ENCODE results near the gene C22orf23. TPM values are rescaled to one million over a fixed set of nuclear protein-coding genes. Genes with fewer than 3 reads are reported as not detected.

The C22orf23 gene
- total and polyA plus RNA-seq, 2 of the 13 experiments (the other 11 are each of a cell fraction or from before 2014, with no cell fraction given), result 0.21 to 0.24 TPM

- TF ChIP-seq, protein P1, sequence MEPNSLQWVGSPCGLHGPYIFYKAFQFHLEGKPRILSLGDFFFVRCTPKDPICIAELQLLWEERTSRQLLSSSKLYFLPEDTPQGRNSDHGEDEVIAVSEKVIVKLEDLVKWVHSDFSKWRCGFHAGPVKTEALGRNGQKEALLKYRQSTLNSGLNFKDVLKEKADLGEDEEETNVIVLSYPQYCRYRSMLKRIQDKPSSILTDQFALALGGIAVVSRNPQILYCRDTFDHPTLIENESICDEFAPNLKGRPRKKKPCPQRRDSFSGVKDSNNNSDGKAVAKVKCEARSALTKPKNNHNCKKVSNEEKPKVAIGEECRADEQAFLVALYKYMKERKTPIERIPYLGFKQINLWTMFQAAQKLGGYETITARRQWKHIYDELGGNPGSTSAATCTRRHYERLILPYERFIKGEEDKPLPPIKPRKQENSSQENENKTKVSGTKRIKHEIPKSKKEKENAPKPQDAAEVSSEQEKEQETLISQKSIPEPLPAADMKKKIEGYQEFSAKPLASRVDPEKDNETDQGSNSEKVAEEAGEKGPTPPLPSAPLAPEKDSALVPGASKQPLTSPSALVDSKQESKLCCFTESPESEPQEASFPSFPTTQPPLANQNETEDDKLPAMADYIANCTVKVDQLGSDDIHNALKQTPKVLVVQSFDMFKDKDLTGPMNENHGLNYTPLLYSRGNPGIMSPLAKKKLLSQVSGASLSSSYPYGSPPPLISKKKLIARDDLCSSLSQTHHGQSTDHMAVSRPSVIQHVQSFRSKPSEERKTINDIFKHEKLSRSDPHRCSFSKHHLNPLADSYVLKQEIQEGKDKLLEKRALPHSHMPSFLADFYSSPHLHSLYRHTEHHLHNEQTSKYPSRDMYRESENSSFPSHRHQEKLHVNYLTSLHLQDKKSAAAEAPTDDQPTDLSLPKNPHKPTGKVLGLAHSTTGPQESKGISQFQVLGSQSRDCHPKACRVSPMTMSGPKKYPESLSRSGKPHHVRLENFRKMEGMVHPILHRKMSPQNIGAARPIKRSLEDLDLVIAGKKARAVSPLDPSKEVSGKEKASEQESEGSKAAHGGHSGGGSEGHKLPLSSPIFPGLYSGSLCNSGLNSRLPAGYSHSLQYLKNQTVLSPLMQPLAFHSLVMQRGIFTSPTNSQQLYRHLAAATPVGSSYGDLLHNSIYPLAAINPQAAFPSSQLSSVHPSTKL (CRISPR knock-in tag; IDR thresholded peaks at IDR 0.05), result peak; percentile 49; the same call in 1 of the 2 replicates
- no peak for TF ChIP-seq BHLHE40 (IDR thresholded peaks at IDR 0.05; ENCODE audit: low read length)
- TF ChIP-seq ZNF557 (CRISPR knock-in tag; IDR thresholded peaks at IDR 0.05), result no peak
- peak; percentile 84 for TF ChIP-seq ZNF652 (CRISPR knock-in tag; IDR thresholded peaks at IDR 0.05; ENCODE audit: borderline replicate concordance, low read depth)
- TF ChIP-seq NAIF1 (CRISPR knock-in tag; IDR thresholded peaks at IDR 0.05; ENCODE audit: borderline replicate concordance), result no peak
- peak; percentile 75 for TF ChIP-seq TCF7 (IDR thresholded peaks at IDR 0.05; ENCODE audit: low read depth)
- no peak for TF ChIP-seq ZBTB8A (CRISPR knock-in tag; IDR thresholded peaks at IDR 0.05; ENCODE audit: borderline replicate concordance, low read depth)
- no peak for TF ChIP-seq ZNF446 (CRISPR knock-in tag; IDR thresholded peaks at IDR 0.05)
- TF ChIP-seq ATRX (CRISPR knock-in tag; IDR thresholded peaks at IDR 0.05; ENCODE audit: borderline replicate concordance), result no peak
- TF ChIP-seq KAT7 (CRISPR knock-in tag; IDR thresholded peaks at IDR 0.05; ENCODE audit: borderline replicate concordance), result no peak
- TF ChIP-seq, protein P2, sequence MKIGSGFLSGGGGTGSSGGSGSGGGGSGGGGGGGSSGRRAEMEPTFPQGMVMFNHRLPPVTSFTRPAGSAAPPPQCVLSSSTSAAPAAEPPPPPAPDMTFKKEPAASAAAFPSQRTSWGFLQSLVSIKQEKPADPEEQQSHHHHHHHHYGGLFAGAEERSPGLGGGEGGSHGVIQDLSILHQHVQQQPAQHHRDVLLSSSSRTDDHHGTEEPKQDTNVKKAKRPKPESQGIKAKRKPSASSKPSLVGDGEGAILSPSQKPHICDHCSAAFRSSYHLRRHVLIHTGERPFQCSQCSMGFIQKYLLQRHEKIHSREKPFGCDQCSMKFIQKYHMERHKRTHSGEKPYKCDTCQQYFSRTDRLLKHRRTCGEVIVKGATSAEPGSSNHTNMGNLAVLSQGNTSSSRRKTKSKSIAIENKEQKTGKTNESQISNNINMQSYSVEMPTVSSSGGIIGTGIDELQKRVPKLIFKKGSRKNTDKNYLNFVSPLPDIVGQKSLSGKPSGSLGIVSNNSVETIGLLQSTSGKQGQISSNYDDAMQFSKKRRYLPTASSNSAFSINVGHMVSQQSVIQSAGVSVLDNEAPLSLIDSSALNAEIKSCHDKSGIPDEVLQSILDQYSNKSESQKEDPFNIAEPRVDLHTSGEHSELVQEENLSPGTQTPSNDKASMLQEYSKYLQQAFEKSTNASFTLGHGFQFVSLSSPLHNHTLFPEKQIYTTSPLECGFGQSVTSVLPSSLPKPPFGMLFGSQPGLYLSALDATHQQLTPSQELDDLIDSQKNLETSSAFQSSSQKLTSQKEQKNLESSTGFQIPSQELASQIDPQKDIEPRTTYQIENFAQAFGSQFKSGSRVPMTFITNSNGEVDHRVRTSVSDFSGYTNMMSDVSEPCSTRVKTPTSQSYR (CRISPR knock-in tag; IDR thresholded peaks at IDR 0.05; ENCODE audit: borderline replicate concordance), result peak; percentile 48; the same call in 1 of the 2 replicates
- TF ChIP-seq ZNF34 (CRISPR knock-in tag; IDR thresholded peaks at IDR 0.05; ENCODE audit: borderline replicate concordance), result no peak
- peak; percentile 26; the same call in 1 of the 2 replicates for TF ChIP-seq SIX1 (CRISPR knock-in tag; IDR thresholded peaks at IDR 0.05; ENCODE audit: borderline replicate concordance)
- TF ChIP-seq MTF1 (CRISPR knock-in tag; IDR thresholded peaks at IDR 0.05), result no peak
- TF ChIP-seq DMAP1 (CRISPR knock-in tag; IDR thresholded peaks at IDR 0.05), result no peak
- no peak for TF ChIP-seq ZNF616 (CRISPR knock-in tag; IDR thresholded peaks at IDR 0.05; ENCODE audit: low read depth)
- no peak for TF ChIP-seq GMEB2 (CRISPR knock-in tag; IDR thresholded peaks at IDR 0.05; ENCODE audit: low read depth)
- TF ChIP-seq LCORL (IDR thresholded peaks at IDR 0.05), result peak; percentile 53; the same call in 1 of the 2 replicates
- TF ChIP-seq LCORL (CRISPR knock-in tag; IDR thresholded peaks at IDR 0.05), result peak; percentile 57; the same call in 1 of the 2 replicates
- peak; percentile 83; the same call in 1 of the 2 replicates for TF ChIP-seq NCOR1 (IDR thresholded peaks at IDR 0.05; ENCODE audit: borderline replicate concordance, low read length)
- no peak for TF ChIP-seq KDM1A (CRISPR knock-in tag; IDR thresholded peaks at IDR 0.05)
Observed at GRCh38 chr22:37968452-37969251, 15.3 kb upstream of the C22orf23 start (continued).

Measured in HepG2 (cell line).